H1 (cell line): Measurements from ENCODE around the gene HERC4.

Source experiments
- PHF8 ChIP-seq: fragments of 200-600 bp; sonication (generic); conservative IDR thresholded peaks from 2 replicates; pipeline ENCODE4 v1.7.1; 2012; ENCODE audit warnings: low read depth, mild to moderate bottlenecking, inconsistent platforms, low read length, moderate library complexity
- RNF2 ChIP-seq: fragments of 200-900, 300-1000 bp; sonication (generic); IDR thresholded peaks from 2 replicates; pipeline ENCODE4 v1.7.1; 2016; ENCODE audit warnings: borderline replicate concordance, low read depth, mild to moderate bottlenecking, antibody characterized with exemption, low read length; ENCODE audit not compliant: poor library complexity, severe bottlenecking; ENCODE audit errors: missing control alignments
- TF ChIP-seq, protein P1 (sequence below), 3 experiments: IDR thresholded peaks; 1 replicate in 2 of 3; 2 replicates in 1 of 3; pipeline versions ENCODE4 v1.5.1 to v1.6.1; 2011; ENCODE audit warnings: low read length in 3 of 3, mild to moderate bottlenecking in 3 of 3, inconsistent platforms in 2 of 3, low read depth in 1 of 3, moderate library complexity in 1 of 3; ENCODE audit not compliant: insufficient read depth in 1 of 3; ENCODE audit errors: control extremely low read depth in 1 of 3

GRCh38 chr10:68047122-68047521 is 28.0 kb downstream of the HERC4 start:
- TF ChIP-seq, protein P1, sequence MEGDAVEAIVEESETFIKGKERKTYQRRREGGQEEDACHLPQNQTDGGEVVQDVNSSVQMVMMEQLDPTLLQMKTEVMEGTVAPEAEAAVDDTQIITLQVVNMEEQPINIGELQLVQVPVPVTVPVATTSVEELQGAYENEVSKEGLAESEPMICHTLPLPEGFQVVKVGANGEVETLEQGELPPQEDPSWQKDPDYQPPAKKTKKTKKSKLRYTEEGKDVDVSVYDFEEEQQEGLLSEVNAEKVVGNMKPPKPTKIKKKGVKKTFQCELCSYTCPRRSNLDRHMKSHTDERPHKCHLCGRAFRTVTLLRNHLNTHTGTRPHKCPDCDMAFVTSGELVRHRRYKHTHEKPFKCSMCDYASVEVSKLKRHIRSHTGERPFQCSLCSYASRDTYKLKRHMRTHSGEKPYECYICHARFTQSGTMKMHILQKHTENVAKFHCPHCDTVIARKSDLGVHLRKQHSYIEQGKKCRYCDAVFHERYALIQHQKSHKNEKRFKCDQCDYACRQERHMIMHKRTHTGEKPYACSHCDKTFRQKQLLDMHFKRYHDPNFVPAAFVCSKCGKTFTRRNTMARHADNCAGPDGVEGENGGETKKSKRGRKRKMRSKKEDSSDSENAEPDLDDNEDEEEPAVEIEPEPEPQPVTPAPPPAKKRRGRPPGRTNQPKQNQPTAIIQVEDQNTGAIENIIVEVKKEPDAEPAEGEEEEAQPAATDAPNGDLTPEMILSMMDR (IDR thresholded peaks at IDR 0.05; ENCODE audit: control extremely low read depth in 1 of 3, insufficient read depth in 1 of 3, low read depth in 1 of 3, low read length in 3 of 3) = no peak
- TF ChIP-seq PHF8 = no peak
- no peak for TF ChIP-seq RNF2
